ENCODE results near the gene TBPL1. TPM values are rescaled to one million over a fixed set of nuclear protein-coding genes. Genes with fewer than 3 reads are reported as not detected.
"Not testable (repeated sequence)": the region's sequence is repeated elsewhere in the genome, so short reads cannot be mapped to it uniquely, and the experiment has no call there.

The TBPL1 gene
- total RNA-seq, 4 donors from 2014 or later = 0.85 to 9.1 (median 4.7) TPM

DNA sequence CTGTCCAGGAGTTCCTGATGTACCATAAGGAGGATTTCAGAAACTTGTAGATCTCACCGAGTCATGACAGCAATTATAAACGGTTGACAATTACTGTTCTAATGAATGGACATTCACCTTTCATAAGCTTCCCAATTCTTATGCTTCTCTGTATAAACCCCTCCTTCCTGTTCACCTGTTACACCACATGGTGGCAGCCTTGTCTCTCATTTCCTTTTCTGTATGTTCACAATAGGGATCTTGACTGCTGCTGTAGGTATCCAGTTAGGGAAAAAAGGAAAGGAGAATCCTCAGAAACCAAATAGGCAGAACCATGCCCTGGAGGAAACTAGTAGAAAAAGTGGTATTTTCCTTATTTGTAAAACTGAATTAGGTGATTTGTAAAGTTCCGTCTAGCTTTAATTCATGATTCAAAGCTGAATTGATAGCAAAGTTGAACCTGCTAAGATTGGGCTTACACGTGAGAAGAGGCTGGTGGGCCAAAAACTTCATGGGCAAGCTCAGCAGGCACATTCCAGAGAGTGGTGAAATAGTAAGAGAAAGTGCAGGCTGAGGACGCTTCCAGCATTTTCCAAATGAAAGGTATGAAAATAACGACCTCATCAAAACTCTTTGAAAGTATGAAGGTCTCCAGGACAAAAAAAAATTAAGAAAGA lies 29.0 kb upstream of the TBPL1 start:
- H3K36me3 ChIP-seq = no peaks in the 10 kb centered on the region
- H3K27me3 ChIP-seq = peaks cover 0 to 3% (median 0%) of the 10 kb centered on the region in 3 donors
- DNase-seq (peak; percentile 38 to 53), ATAC-seq (peak; percentile 80 to 98)
- TF ChIP-seq, protein P1, sequence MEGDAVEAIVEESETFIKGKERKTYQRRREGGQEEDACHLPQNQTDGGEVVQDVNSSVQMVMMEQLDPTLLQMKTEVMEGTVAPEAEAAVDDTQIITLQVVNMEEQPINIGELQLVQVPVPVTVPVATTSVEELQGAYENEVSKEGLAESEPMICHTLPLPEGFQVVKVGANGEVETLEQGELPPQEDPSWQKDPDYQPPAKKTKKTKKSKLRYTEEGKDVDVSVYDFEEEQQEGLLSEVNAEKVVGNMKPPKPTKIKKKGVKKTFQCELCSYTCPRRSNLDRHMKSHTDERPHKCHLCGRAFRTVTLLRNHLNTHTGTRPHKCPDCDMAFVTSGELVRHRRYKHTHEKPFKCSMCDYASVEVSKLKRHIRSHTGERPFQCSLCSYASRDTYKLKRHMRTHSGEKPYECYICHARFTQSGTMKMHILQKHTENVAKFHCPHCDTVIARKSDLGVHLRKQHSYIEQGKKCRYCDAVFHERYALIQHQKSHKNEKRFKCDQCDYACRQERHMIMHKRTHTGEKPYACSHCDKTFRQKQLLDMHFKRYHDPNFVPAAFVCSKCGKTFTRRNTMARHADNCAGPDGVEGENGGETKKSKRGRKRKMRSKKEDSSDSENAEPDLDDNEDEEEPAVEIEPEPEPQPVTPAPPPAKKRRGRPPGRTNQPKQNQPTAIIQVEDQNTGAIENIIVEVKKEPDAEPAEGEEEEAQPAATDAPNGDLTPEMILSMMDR (IDR thresholded peaks at IDR 0.05 in 4 of 5, conservative IDR thresholded peaks at IDR 0.05 in 1 of 5) = peak; percentile 67 to 89 (median 80)
- TF ChIP-seq POLR2A (IDR thresholded peaks at IDR 0.05) = no peak
- H3K4me3 ChIP-seq = no peak overlapping the region
- intact Hi-C loops (cut with DNase I; ENCODE audit: low total_unique reads) (loop anchor here (1.0 to 2.0 kb wide), 3 partner anchors 49 to 173 kb away; no protein-coding TSS in a partner anchor), in situ Hi-C loops (cut with MboI; ENCODE audit: low sequenced_read_pairs in 4 of 4) (loop anchor here (5.0 to 25.0 kb wide), 5 partner anchors 141 to 1087 kb away; no protein-coding TSS in a partner anchor)
- H3K27ac ChIP-seq = no peak overlapping the region
- H3K4me1 ChIP-seq = no peaks in the 10 kb centered on the region
- no peaks in the 10 kb centered on the region for H3K9me3 ChIP-seq

DNA sequence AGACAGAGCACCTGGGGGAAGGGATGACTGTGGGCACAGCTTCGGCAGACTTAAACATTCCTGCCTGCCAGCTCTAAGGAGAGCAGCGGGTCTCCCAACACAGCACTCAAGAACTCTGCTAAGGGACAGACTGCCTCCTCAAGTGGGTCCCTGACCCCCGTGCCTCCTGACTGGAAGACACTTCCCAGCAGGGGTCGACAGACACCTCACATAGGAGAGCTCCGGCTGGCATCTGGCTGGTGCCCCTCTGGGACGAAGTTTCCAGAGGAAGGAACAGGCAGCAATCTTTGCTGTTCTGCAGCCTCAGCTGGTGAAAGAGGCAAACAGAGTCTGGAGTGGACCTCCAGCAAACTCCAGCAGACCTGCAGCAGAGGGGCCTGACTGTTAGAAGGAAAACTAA lies 21.8 kb upstream of the TBPL1 start:
- ATAC-seq; H3K4me1 ChIP-seq; DNase-seq; H3K4me3 ChIP-seq; H3K9me3 ChIP-seq; H3K27me3 ChIP-seq; H3K36me3 ChIP-seq; intact Hi-C loops (cut with DNase I; ENCODE audit: low total_unique reads); H3K27ac ChIP-seq: not testable (repeated sequence)
- in situ Hi-C loops (cut with MboI; ENCODE audit: low sequenced_read_pairs in 4 of 4) = loop anchor here in 1 of 4 donors (10.0 kb wide), 1 partner anchor 134 kb away; no protein-coding TSS in a partner anchor

DNA sequence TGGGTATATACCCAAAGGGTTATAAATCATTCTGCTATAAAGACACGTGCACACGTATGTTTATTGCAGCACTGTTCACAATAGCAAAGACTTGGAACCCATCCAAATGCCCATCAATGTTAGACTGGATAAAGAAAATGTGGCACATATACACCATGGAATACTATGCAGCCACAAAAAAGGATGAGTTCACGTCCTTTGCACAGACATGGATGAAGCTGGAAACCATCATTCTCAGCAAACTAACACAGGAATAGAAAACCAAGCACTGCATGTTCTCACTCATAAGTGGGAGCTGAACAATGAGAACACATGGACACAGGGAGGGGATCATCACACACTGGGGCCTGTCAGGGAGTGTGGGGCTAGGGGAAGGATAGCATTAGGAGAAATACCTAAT lies 16.7 kb upstream of the TBPL1 start:
- intact Hi-C loops (cut with DNase I; ENCODE audit: low total_unique reads); H3K27me3 ChIP-seq; H3K27ac ChIP-seq; ATAC-seq; H3K36me3 ChIP-seq; H3K4me1 ChIP-seq; H3K9me3 ChIP-seq; H3K4me3 ChIP-seq; DNase-seq: not testable (repeated sequence)
- in situ Hi-C loops (cut with MboI; ENCODE audit: low sequenced_read_pairs in 4 of 4) = loop anchor here in 1 of 4 donors (10.0 kb wide), 1 partner anchor 128 kb away; no protein-coding TSS in a partner anchor

DNA sequence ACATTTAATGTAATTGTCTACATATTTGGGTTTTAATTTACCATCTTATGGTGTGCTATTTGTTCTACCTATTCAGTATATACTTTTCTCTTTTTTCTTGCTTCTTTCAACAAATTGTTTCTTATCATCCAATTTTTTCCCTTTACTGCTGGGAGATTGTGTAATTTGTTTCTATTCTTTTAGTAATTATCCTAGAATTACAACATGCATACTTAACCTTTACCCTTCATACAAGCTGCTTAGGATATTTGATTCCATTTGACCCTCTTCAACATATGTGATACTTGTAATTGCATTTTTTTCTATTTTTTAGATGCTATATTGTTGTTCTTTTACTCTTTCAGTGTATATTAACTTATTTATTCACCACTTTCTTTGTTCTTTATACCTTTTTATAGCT lies 15.1 kb upstream of the TBPL1 start:
- Histone ChIP-seq H3K27ac (no peak overlapping the region), H3K27me3 (no peaks in the 10 kb centered on the region), H3K4me1 (no peaks in the 10 kb centered on the region), H3K9me3 (no peaks in the 10 kb centered on the region), H3K36me3 (no peaks in the 10 kb centered on the region), H3K4me3 (no peak overlapping the region)
- ATAC-seq (no peak), DNase-seq (no peak)
- intact Hi-C loops (cut with DNase I; ENCODE audit: low total_unique reads) = no loop called here
- in situ Hi-C loops (cut with MboI; ENCODE audit: low sequenced_read_pairs in 4 of 4) = loop anchor here in 1 of 4 donors (10.0 kb wide), 1 partner anchor 127 kb away; no protein-coding TSS in a partner anchor
- TF ChIP-seq POLR2A (IDR thresholded peaks at IDR 0.05) = no peak
- TF ChIP-seq, protein P1 (IDR thresholded peaks at IDR 0.05 in 4 of 5, conservative IDR thresholded peaks at IDR 0.05 in 1 of 5) = no peak

DNA sequence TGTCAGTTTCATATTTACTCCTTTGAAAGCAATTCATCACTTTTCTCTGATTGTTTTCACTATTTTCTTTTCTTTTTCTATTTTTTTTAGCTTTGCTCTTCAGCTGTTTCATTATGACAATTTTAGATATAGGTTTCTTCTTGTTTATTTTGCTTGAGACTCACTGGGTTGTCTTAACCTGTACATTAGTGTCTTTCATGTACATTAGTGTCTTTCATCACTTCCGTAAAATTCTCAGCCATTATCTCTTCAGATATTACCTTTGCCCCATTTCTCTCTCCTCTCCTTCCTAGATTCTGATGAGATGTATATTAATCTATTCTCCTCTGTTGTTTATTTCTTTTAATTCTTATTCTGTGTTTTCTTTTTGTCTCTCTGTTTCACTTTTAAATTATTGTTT lies 14.5 kb upstream of the TBPL1 start:
- in situ Hi-C loops (cut with MboI; ENCODE audit: low sequenced_read_pairs in 4 of 4) (loop anchor here in 1 of 4 donors (10.0 kb wide), 1 partner anchor 126 kb away; no protein-coding TSS in a partner anchor), intact Hi-C loops (cut with DNase I; ENCODE audit: low total_unique reads) (no loop called here)
- Histone ChIP-seq H3K9me3 (no peaks in the 10 kb centered on the region), H3K36me3 (no peaks in the 10 kb centered on the region), H3K4me3 (no peak overlapping the region), H3K27me3 (no peaks in the 10 kb centered on the region), H3K27ac (no peak overlapping the region), H3K4me1 (no peaks in the 10 kb centered on the region)
- TF ChIP-seq POLR2A (IDR thresholded peaks at IDR 0.05) = no peak
- TF ChIP-seq, protein P1 (IDR thresholded peaks at IDR 0.05 in 4 of 5, conservative IDR thresholded peaks at IDR 0.05 in 1 of 5) = no peak
- DNase-seq (no peak), ATAC-seq (no peak)

All from gastrocnemius medialis (tissue), 4 donors.